ENCODE measurements around the gene GZMM.
A peak's percentile ranks its signal among the peaks of the same experiment; 100 is the strongest.

GZMM gene

GRCh38 chr19:588093-588740 is 44.4 kb downstream of the GZMM start (continued):
- TF ChIP-seq PRDM4 (tag by site-specific recombination; IDR thresholded peaks at IDR 0.05) (0 out of 2 replicates have a peak, but pooled peaks have one; percentile 9), ZNF221 (tag by site-specific recombination; IDR thresholded peaks at IDR 0.05; ENCODE audit: borderline replicate concordance) (no peak), ZNF398 (tag by site-specific recombination; IDR thresholded peaks at IDR 0.05) (peak; percentile 70), ZNF654 (tag by site-specific recombination; IDR thresholded peaks at IDR 0.05; ENCODE audit: low read depth) (0 out of 2 replicates have a peak, but pooled peaks have one; percentile 22), ZNF239 (tag by site-specific recombination; IDR thresholded peaks at IDR 0.05) (no peak), ZNF202 (tag by site-specific recombination; IDR thresholded peaks at IDR 0.05; ENCODE audit: borderline replicate concordance) (no peak), ZEB2 (tag by site-specific recombination; IDR thresholded peaks at IDR 0.05) (peak; percentile 81), KLF7 (tag by site-specific recombination; IDR thresholded peaks at IDR 0.05; ENCODE audit: borderline replicate concordance) (peak; percentile 32; the same call in 1 of the 2 replicates), ZSCAN4 (tag by site-specific recombination; IDR thresholded peaks at IDR 0.05) (no peak), ZNF777 (tag by site-specific recombination; IDR thresholded peaks at IDR 0.05; ENCODE audit: borderline replicate concordance) (peak; percentile 48; the same call in 1 of the 2 replicates), PRDM1 (tag by site-specific recombination; IDR thresholded peaks at IDR 0.05) (no peak), ZNF114 (tag by site-specific recombination; IDR thresholded peaks at IDR 0.05) (no peak), ZNF148 (tag by site-specific recombination; IDR thresholded peaks at IDR 0.05; ENCODE audit: borderline replicate concordance) (no peak), ZNF449 (tag by site-specific recombination; IDR thresholded peaks at IDR 0.05) (peak; percentile 89), ZNF610 (tag by site-specific recombination; IDR thresholded peaks at IDR 0.05; ENCODE audit: borderline replicate concordance) (0 out of 2 replicates have a peak, but pooled peaks have one; percentile 20), ZNF433 (tag by site-specific recombination; IDR thresholded peaks at IDR 0.05; ENCODE audit: low read depth) (no peak), ZNF211 (tag by site-specific recombination; IDR thresholded peaks at IDR 0.05; ENCODE audit: low read depth) (no peak), ZNF514 (tag by site-specific recombination; IDR thresholded peaks at IDR 0.05) (no peak), ZNF140 (tag by site-specific recombination; IDR thresholded peaks at IDR 0.05) (no peak), ZNF350 (tag by site-specific recombination; IDR thresholded peaks at IDR 0.05) (no peak), ZNF544 (tag by site-specific recombination; IDR thresholded peaks at IDR 0.05) (no peak), ZNF138 (tag by site-specific recombination; IDR thresholded peaks at IDR 0.05; ENCODE audit: borderline replicate concordance) (no peak), ZNF580 (tag by site-specific recombination; IDR thresholded peaks at IDR 0.05) (no peak), ZSCAN18 (tag by site-specific recombination; IDR thresholded peaks at IDR 0.05) (no peak), ZIC2 (tag by site-specific recombination; IDR thresholded peaks at IDR 0.05) (peak; percentile 92), ZBTB48 (tag by site-specific recombination; IDR thresholded peaks at IDR 0.05) (0 out of 2 replicates have a peak, but pooled peaks have one; percentile 31), KLF1 (tag by site-specific recombination; IDR thresholded peaks at IDR 0.05) (peak; percentile 58), BCL11B (tag by site-specific recombination; IDR thresholded peaks at IDR 0.05; ENCODE audit: low read depth) (peak; percentile 21; the same call in 1 of the 2 replicates), OSR2 (tag by site-specific recombination; IDR thresholded peaks at IDR 0.05) (no peak)
